ENCODE data around the gene MYH15.

The MYH15 gene

GRCh38 chr3:108512671-108513070, 2.3 kb upstream of the MYH15 start:
- in situ Hi-C loops (cut with MboI; ENCODE audit: low pct_unique_long_range_greater_than_20kb, low sequenced_read_pairs): no loop called here
- no peak for DNase-seq

- in situ Hi-C loops (cut with MboI; ENCODE audit: low pct_unique_long_range_greater_than_20kb, low sequenced_read_pairs): no loop called here
- no peak for DNase-seq
Observed at GRCh38 chr3:108511490-108511889, 1.1 kb upstream of the MYH15 start.

GRCh38 chr3:108511055-108511454, 659 bp upstream of the MYH15 start:
- no peak for DNase-seq
- in situ Hi-C loops (cut with MboI; ENCODE audit: low pct_unique_long_range_greater_than_20kb, low sequenced_read_pairs): no loop called here

- in situ Hi-C loops (cut with MboI; ENCODE audit: low pct_unique_long_range_greater_than_20kb, low sequenced_read_pairs): no loop called here
- DNase-seq: no peak
Observed at GRCh38 chr3:108509871-108510270, 525 bp downstream of the MYH15 start.

- in situ Hi-C loops (cut with MboI; ENCODE audit: low pct_unique_long_range_greater_than_20kb, low sequenced_read_pairs): no loop called here
- DNase-seq: no peak
Observed at GRCh38 chr3:108509263-108509662, 1.1 kb downstream of the MYH15 start.

GRCh38 chr3:108507902-108508301, 2.5 kb downstream of the MYH15 start:
- in situ Hi-C loops (cut with MboI; ENCODE audit: low pct_unique_long_range_greater_than_20kb, low sequenced_read_pairs): no loop called here
- DNase-seq: no peak

- in situ Hi-C loops (cut with MboI; ENCODE audit: low pct_unique_long_range_greater_than_20kb, low sequenced_read_pairs): no loop called here
- DNase-seq: no peak
Observed at GRCh38 chr3:108505811-108506210, 4.6 kb downstream of the MYH15 start.

- no peak for DNase-seq
- in situ Hi-C loops (cut with MboI; ENCODE audit: low pct_unique_long_range_greater_than_20kb, low sequenced_read_pairs): no loop called here
Observed at GRCh38 chr3:108503722-108504121, 6.7 kb downstream of the MYH15 start.

- in situ Hi-C loops (cut with MboI; ENCODE audit: low pct_unique_long_range_greater_than_20kb, low sequenced_read_pairs): no loop called here
- DNase-seq: no peak
Observed at GRCh38 chr3:108501535-108501934, 8.9 kb downstream of the MYH15 start.

GRCh38 chr3:108500728-108501127, 9.7 kb downstream of the MYH15 start:
- in situ Hi-C loops (cut with MboI; ENCODE audit: low pct_unique_long_range_greater_than_20kb, low sequenced_read_pairs): no loop called here
- DNase-seq: no peak

GRCh38 chr3:108497271-108497670, 13.1 kb downstream of the MYH15 start:
- in situ Hi-C loops (cut with MboI; ENCODE audit: low pct_unique_long_range_greater_than_20kb, low sequenced_read_pairs): loop anchor here (25.0 kb wide), 1 partner anchor 415 kb away; no protein-coding TSS in a partner anchor
- DNase-seq: no peak

GRCh38 chr3:108495717-108496116, 14.7 kb downstream of the MYH15 start:
- no peak for DNase-seq
- in situ Hi-C loops (cut with MboI; ENCODE audit: low pct_unique_long_range_greater_than_20kb, low sequenced_read_pairs): loop anchor here (25.0 kb wide), 1 partner anchor 417 kb away; no protein-coding TSS in a partner anchor

GRCh38 chr3:108494906-108495531, 15.4 kb downstream of the MYH15 start:
- no peak for DNase-seq
- in situ Hi-C loops (cut with MboI; ENCODE audit: low pct_unique_long_range_greater_than_20kb, low sequenced_read_pairs): loop anchor here (25.0 kb wide), 1 partner anchor 417 kb away; no protein-coding TSS in a partner anchor

GRCh38 chr3:108493862-108494261, 16.5 kb downstream of the MYH15 start:
- in situ Hi-C loops (cut with MboI; ENCODE audit: low pct_unique_long_range_greater_than_20kb, low sequenced_read_pairs): loop anchor here (25.0 kb wide), 1 partner anchor 418 kb away; no protein-coding TSS in a partner anchor
- peak; percentile 24 for DNase-seq

GRCh38 chr3:108491456-108491855, 18.9 kb downstream of the MYH15 start:
- in situ Hi-C loops (cut with MboI; ENCODE audit: low pct_unique_long_range_greater_than_20kb, low sequenced_read_pairs): loop anchor here (25.0 kb wide), 1 partner anchor 421 kb away; no protein-coding TSS in a partner anchor
- DNase-seq: no peak

- peak; percentile 84 for DNase-seq
- in situ Hi-C loops (cut with MboI; ENCODE audit: low pct_unique_long_range_greater_than_20kb, low sequenced_read_pairs): loop anchor here (25.0 kb wide), 1 partner anchor 423 kb away; no protein-coding TSS in a partner anchor
Observed at GRCh38 chr3:108489776-108490175, 20.6 kb downstream of the MYH15 start.

GRCh38 chr3:108488631-108489030, 21.8 kb downstream of the MYH15 start:
- in situ Hi-C loops (cut with MboI; ENCODE audit: low pct_unique_long_range_greater_than_20kb, low sequenced_read_pairs): loop anchor here (25.0 kb wide), 1 partner anchor 424 kb away; no protein-coding TSS in a partner anchor

GRCh38 chr3:108487439-108487838, 23.0 kb downstream of the MYH15 start:
- in situ Hi-C loops (cut with MboI; ENCODE audit: low pct_unique_long_range_greater_than_20kb, low sequenced_read_pairs): loop anchor here (25.0 kb wide), 1 partner anchor 425 kb away; no protein-coding TSS in a partner anchor
- no peak for DNase-seq

More at GRCh38 chr3:108488631-108489030, 21.8 kb downstream of the MYH15 start:
- DNase-seq: no peak

GRCh38 chr3:108486941-108487340, 23.5 kb downstream of the MYH15 start:
- in situ Hi-C loops (cut with MboI; ENCODE audit: low pct_unique_long_range_greater_than_20kb, low sequenced_read_pairs): loop anchor here (25.0 kb wide), 1 partner anchor 425 kb away; no protein-coding TSS in a partner anchor

GRCh38 chr3:108486338-108486737, 24.1 kb downstream of the MYH15 start:
- in situ Hi-C loops (cut with MboI; ENCODE audit: low pct_unique_long_range_greater_than_20kb, low sequenced_read_pairs): loop anchor here (25.0 kb wide), 1 partner anchor 426 kb away; no protein-coding TSS in a partner anchor

More at GRCh38 chr3:108486941-108487340, 23.5 kb downstream of the MYH15 start:
- DNase-seq: no peak

More at GRCh38 chr3:108486338-108486737, 24.1 kb downstream of the MYH15 start:
- no peak for DNase-seq

All from KBM-7 (cell line).